Stomach (tissue), 9 donors: ENCODE measurements around the gene UNC79. TPM values are rescaled to one million over a fixed set of nuclear protein-coding genes. Genes with fewer than 3 reads are reported as not detected.

Source experiments
- DNase-seq, 2 donors: peaks; one replicate each; pipeline versions ENCODE4 v3.0.0 to v3.0.0-alpha.2; 2013 to 2019
- H3K27ac ChIP-seq, 5 donors: fragments of 200-600 bp in 4 of 5; sonication (generic) in 4 of 5; one replicate each; pipeline ENCODE4 v1.5.1; 2013 to 2019; ENCODE audit warnings: mild to moderate bottlenecking in 1 of 5, moderate library complexity in 1 of 5
- H3K27me3 ChIP-seq, 3 donors: fragments of 200-600 bp; sonication (generic); one replicate each; pipeline ENCODE4 v1.5.1; 2017 to 2019; ENCODE audit warnings: mixed run types in 1 of 3
- H3K36me3 ChIP-seq, 4 donors: fragments of 200-600 bp; sonication (generic); 1 replicate in 3 of 4; 2 replicates in 1 of 4; pipeline ENCODE4 v1.5.1; 2016 to 2019
- H3K4me1 ChIP-seq, 4 donors: fragments of 200-600 bp; sonication (generic); one replicate each; pipeline ENCODE4 v1.5.1; 2016 to 2019
- H3K4me3 ChIP-seq, 4 donors: fragments of 200-600 bp; sonication (generic) in 3 of 4; one replicate each; pipeline ENCODE4 v1.5.1; 2016 to 2019; ENCODE audit warnings: mild to moderate bottlenecking in 1 of 4
- H3K9me3 ChIP-seq, 4 donors: fragments of 200-600 bp; sonication (generic); one replicate each; pipeline ENCODE4 v1.5.1; 2016 to 2019
- EP300 ChIP-seq: sonication (generic); formaldehyde crosslinking; IDR thresholded peaks from one replicate; pipeline ENCODE4 v1.6.1; 2017; ENCODE audit warnings: antibody characterized with exemption
- POLR2A ChIP-seq, 4 donors: fragments of 450-650 bp; IDR thresholded peaks; one replicate each; pipeline ENCODE4 v1.6.1; 2016; ENCODE audit warnings: antibody characterized with exemption in 4 of 4, control low read depth in 2 of 4, mild to moderate bottlenecking in 1 of 4, moderate library complexity in 1 of 4
- POLR2AphosphoS5 ChIP-seq, 3 donors: sonication (generic); formaldehyde crosslinking; IDR thresholded peaks; one replicate each; pipeline ENCODE4 v1.6.1; 2016; ENCODE audit warnings: antibody characterized with exemption in 3 of 3
- WGBS, 5 donors: extraction: QIAGEN DNeasy Blood & Tissue Kit in 3 of 5; methylation state at CpG; one replicate each; pipeline versions ENCODE4 v1.1.5 to v1.1.7; 2013 to 2018; 5-methylcytosine and 5-hydroxymethylcytosine counted together
- intact Hi-C: fragments of 100-400 bp; cut with DNase I; formaldehyde crosslinking; loops from one replicate; pipeline ENCODE4 v1.15.1; 2023; ENCODE audit warnings: low total_unique reads
- polyA plus RNA-seq, 3 donors: library from polyadenylated mRNA; stranded (reverse); fragments of 200-250 nt; gene quantifications; one replicate each; pipeline ENCODE4 v1.2.3, GENCODE V29; 2013
- total RNA-seq, 5 donors: library from RNA; depleted of rRNA; stranded (reverse); fragments of >200 nt; gene quantifications; one replicate each; pipeline versions ENCODE4 v1.1.0 to v1.2.3, GENCODE V29; 2014 to 2016
- TF ChIP-seq, protein P1 (sequence below), 7 experiments: fragments of 450-650 bp in 4 of 7; fragments of 200-600 bp in 3 of 7; sonication (generic) in 3 of 7; IDR thresholded peaks; one replicate each; pipeline ENCODE4 v1.5.1; 2016 to 2019; ENCODE audit warnings: antibody characterized with exemption in 7 of 7, control low read depth in 2 of 7, mild to moderate bottlenecking in 1 of 7
- donor health status: healthy with polysubstance abuse.
- donor health status: Bipolar disorder and iron deficiency.
- donor health status: healthy.

The UNC79 gene
- total and polyA plus RNA-seq, 8 donors, result under 0.01 to 1.9 (median 0.35) TPM; not detected in 2

DNA sequence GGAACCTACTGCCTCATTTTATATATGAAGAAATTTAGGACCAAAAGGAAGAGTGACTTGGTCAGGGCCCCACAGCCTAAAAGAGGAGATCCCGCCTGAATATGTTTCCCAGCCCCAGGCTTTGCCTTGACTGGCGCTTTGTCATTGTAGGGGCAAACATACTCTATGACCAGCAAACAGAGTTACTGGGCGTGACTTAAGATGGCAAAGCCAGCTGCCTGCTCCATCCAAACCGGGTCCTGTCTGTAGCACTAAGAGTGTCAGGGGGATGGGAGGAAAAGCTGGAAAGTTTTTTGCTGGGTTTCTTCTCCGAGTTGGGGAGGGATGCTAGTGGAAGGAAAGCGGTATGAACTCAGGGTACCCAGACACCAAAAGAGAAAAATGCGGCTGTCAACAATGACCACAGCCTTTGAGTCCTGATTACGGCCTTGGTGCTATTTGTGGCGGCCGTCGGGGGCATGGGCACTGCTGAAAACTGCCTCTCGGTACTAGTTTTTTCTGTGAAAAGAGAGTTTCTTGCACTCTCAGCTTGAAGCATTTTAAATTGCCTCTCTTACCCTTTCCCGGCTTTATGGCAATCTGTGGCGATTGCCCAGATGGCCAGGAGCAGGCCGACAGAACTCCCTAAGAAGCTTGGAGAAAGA is 274.9 kb downstream of the UNC79 start:
- Histone ChIP-seq H3K4me1 (no peaks in the 10 kb centered on the region), H3K4me3 (no peak overlapping the region), H3K9me3 (peaks cover 0 to 5% (median 1%) of the 10 kb centered on the region in 4 donors), H3K36me3 (no peaks in the 10 kb centered on the region), H3K27ac (no peak overlapping the region), H3K27me3 (no peaks in the 10 kb centered on the region)
- 88 to 90% (median 88%) methylated on average over 15 of the region's 15 CpGs for WGBS, 5 donors
- intact Hi-C loops, result no loop called here
- no peak for TF ChIP-seq POLR2AphosphoS5 (IDR thresholded peaks at IDR 0.05)
- TF ChIP-seq EP300, result no peak
- TF ChIP-seq, protein P1, sequence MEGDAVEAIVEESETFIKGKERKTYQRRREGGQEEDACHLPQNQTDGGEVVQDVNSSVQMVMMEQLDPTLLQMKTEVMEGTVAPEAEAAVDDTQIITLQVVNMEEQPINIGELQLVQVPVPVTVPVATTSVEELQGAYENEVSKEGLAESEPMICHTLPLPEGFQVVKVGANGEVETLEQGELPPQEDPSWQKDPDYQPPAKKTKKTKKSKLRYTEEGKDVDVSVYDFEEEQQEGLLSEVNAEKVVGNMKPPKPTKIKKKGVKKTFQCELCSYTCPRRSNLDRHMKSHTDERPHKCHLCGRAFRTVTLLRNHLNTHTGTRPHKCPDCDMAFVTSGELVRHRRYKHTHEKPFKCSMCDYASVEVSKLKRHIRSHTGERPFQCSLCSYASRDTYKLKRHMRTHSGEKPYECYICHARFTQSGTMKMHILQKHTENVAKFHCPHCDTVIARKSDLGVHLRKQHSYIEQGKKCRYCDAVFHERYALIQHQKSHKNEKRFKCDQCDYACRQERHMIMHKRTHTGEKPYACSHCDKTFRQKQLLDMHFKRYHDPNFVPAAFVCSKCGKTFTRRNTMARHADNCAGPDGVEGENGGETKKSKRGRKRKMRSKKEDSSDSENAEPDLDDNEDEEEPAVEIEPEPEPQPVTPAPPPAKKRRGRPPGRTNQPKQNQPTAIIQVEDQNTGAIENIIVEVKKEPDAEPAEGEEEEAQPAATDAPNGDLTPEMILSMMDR (IDR thresholded peaks at IDR 0.05), result no peak
- no peak for TF ChIP-seq POLR2A (IDR thresholded peaks at IDR 0.05)
- no peak for DNase-seq

DNA sequence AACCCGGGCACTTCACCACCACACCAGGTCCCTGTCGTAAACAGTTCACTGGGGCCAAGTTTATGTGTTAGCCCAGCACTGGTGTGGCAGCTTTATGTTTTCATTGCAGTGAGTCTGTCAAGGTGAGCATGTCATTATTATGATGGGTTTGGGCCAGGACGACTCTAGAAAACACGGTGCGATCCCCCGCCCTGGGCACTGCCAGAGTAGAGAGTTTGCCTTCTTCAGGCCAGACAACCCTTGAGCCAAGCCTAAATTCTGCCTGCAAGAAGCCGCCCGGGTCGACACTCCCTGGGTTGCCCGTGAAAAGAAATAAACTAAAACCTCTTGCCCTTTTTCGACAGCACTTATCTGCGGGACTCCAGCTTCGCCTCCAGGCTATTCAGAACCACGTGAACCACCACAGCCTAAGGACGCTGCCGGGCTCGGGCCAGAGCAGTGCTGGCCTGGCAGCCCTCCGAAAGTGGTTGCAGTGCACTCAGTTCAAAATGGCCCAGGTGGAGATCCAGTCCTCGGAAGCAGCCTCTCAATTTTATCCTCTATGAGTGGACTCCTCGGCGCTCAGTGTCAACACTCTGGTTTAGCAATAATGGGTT is 275.7 kb downstream of the UNC79 start:
- DNase-seq, result no peak
- no peaks in the 10 kb centered on the region for H3K9me3 ChIP-seq
- H3K4me3 ChIP-seq, result no peak overlapping the region
- H3K36me3 ChIP-seq, result no peaks in the 10 kb centered on the region
- no peak overlapping the region for H3K27ac ChIP-seq
- TF ChIP-seq POLR2A (IDR thresholded peaks at IDR 0.05), result no peak
- TF ChIP-seq, protein P1 (IDR thresholded peaks at IDR 0.05), result no peak
- TF ChIP-seq POLR2AphosphoS5 (IDR thresholded peaks at IDR 0.05), result no peak
- no peak for TF ChIP-seq EP300
- H3K27me3 ChIP-seq, result no peaks in the 10 kb centered on the region
- no peaks in the 10 kb centered on the region for H3K4me1 ChIP-seq
- intact Hi-C loops, result no loop called here
- WGBS, 5 donors, result 88 to 90% (median 90%) methylated on average over 21 of the region's 21 CpGs

DNA sequence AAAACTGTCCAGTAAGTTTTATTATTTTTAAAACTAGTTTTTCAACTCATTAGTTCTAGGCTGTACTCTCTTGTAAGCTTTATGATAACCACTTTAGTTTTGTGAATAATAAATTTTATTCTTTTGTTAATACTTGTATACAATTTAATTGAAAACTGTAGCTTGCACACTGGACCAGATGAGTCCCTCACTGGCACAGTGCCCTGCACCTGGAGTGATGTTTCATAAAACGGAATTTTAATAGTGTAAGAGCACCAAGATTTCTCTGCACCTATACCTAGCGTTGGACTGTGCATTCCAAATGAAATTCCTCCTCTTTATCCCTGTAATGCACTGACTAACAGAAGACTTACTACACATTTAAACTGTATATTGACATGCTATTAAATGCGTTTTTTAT is 276.7 kb downstream of the UNC79 start:
- 63 to 76% (median 66%) methylated on average over 3 of the region's 3 CpGs for WGBS, 5 donors

DNA sequence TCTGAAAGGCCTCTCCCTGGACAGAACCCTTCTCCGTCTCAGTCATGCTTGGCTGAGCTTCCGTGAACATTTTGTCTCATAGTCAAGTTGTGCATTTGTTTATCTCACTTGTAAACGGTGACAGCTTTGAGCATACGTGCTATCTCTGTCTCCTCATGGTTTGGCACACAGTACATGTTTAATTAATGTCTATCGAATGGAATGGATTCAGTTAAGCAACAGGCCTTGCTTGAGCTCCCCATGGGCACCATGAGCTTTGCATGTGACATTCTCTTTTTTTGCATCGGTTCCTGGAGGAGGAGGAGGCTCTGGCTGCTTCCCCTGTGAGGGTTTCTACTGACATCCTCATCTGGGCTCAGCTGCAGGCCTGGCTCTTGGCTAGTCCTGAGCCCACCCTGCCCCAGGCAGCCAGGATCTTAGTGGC is 277.6 kb downstream of the UNC79 start:
- H3K27ac ChIP-seq, result peak overlapping the region in 2 of 5 donors; percentile 21 to 26
- H3K4me1 ChIP-seq, result no peaks in the 10 kb centered on the region
- no peaks in the 10 kb centered on the region for H3K9me3 ChIP-seq
- peaks cover 0 to 11% (median 5%) of the 10 kb centered on the region in 3 donors for H3K27me3 ChIP-seq
- DNase-seq, result no peak
- 48 to 63% (median 58%) methylated on average over 6 of the region's 6 CpGs for WGBS, 5 donors
- TF ChIP-seq POLR2A (IDR thresholded peaks at IDR 0.05), result no peak
- no peak for TF ChIP-seq EP300
- TF ChIP-seq POLR2AphosphoS5 (IDR thresholded peaks at IDR 0.05), result no peak
- H3K36me3 ChIP-seq, result no peaks in the 10 kb centered on the region
- H3K4me3 ChIP-seq, result no peak overlapping the region
- intact Hi-C loops, result no loop called here

More for the DNA sequence above, 276.7 kb downstream of the UNC79 start:
- Histone ChIP-seq H3K27ac (no peak overlapping the region), H3K4me3 (no peak overlapping the region), H3K4me1 (no peaks in the 10 kb centered on the region), H3K36me3 (no peaks in the 10 kb centered on the region), H3K9me3 (no peaks in the 10 kb centered on the region), H3K27me3 (peaks cover 0 to 3% (median 1%) of the 10 kb centered on the region in 3 donors)
- intact Hi-C loops, result no loop called here
- DNase-seq, result no peak
- TF ChIP-seq POLR2A (IDR thresholded peaks at IDR 0.05) (no peak), EP300 (no peak), POLR2AphosphoS5 (IDR thresholded peaks at IDR 0.05) (no peak)
- TF ChIP-seq, protein P1 (IDR thresholded peaks at IDR 0.05), result no peak

DNA sequence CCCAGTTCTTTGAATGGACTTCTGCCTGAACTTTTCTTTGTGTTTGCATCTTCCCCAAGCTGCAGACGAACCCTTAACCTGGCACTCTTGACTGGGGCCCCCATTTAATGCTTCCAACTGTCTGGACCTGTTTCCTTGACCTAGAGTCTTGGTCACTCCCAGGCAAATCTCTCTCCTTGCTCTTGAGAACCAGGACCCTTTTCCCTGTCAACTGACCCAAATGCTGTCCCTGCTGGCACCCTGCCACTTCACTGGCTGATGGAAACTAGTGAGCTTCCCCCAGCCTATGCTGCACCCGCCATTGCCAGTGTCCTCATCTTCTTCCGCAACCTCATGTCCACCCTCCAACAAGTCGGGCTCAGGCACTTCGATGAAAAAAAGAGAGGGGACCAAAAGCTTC is 278.1 kb downstream of the UNC79 start:
- no peaks in the 10 kb centered on the region for H3K9me3 ChIP-seq
- no peaks in the 10 kb centered on the region for H3K4me1 ChIP-seq
- peak overlapping the region in 2 of 5 donors; percentile 21 to 26 for H3K27ac ChIP-seq
- intact Hi-C loops, result no loop called here
- 82 to 87% (median 85%) methylated on average over 5 of the region's 5 CpGs for WGBS, 5 donors
- no peak for TF ChIP-seq EP300
- no peak for TF ChIP-seq POLR2A (IDR thresholded peaks at IDR 0.05)
- TF ChIP-seq, protein P1 (IDR thresholded peaks at IDR 0.05), result no peak
- TF ChIP-seq POLR2AphosphoS5 (IDR thresholded peaks at IDR 0.05), result no peak
- no peaks in the 10 kb centered on the region for H3K36me3 ChIP-seq
- peaks cover 0 to 16% (median 5%) of the 10 kb centered on the region in 3 donors for H3K27me3 ChIP-seq
- no peak for DNase-seq
- no peak overlapping the region for H3K4me3 ChIP-seq
